Endodermal cell (in vitro differentiated cells): ENCODE results near the gene LILRB3. TPM values are rescaled to one million over a fixed set of nuclear protein-coding genes. Genes with fewer than 3 reads are reported as not detected.
"Not testable (repeated sequence)": the region's sequence is repeated elsewhere in the genome, so short reads cannot be mapped to it uniquely, and the experiment has no call there.

Source experiments
- DNase-seq: peaks from one replicate; pipeline ENCODE4 v3.0.0-alpha.2; 2017
- H3K27ac ChIP-seq: 2 replicates; pipeline ENCODE4 v1.5.1; 2013; ENCODE audit warnings: mild to moderate bottlenecking, low read depth, low read length, moderate library complexity
- H3K27me3 ChIP-seq: 2 replicates; pipeline ENCODE4 v1.6.1; 2013; ENCODE audit warnings: mild to moderate bottlenecking, low read length, moderate library complexity; ENCODE audit not compliant: insufficient read depth, control insufficient read depth, poor library complexity, severe bottlenecking
- H3K36me3 ChIP-seq: 2 replicates; pipeline ENCODE4 v1.7.0; 2013; ENCODE audit warnings: mild to moderate bottlenecking, low read length, moderate library complexity; ENCODE audit not compliant: control insufficient read depth, insufficient read depth
- H3K4me1 ChIP-seq: one replicate; pipeline ENCODE4 v1.7.0; 2013; ENCODE audit warnings: low read length; ENCODE audit not compliant: control insufficient read depth, insufficient read depth
- H3K4me3 ChIP-seq: 2 replicates; pipeline ENCODE4 v1.5.1; 2013; ENCODE audit warnings: mild to moderate bottlenecking, low read length, moderate library complexity
- H3K9ac ChIP-seq: 2 replicates; pipeline ENCODE4 v1.6.1; 2013; ENCODE audit warnings: mild to moderate bottlenecking, low read length, moderate library complexity; ENCODE audit not compliant: poor library complexity, severe bottlenecking; ENCODE audit errors: extremely low read depth
- H3K9me3 ChIP-seq: 2 replicates; pipeline ENCODE4 v1.6.1; 2013; ENCODE audit warnings: mild to moderate bottlenecking, low read length, moderate library complexity; ENCODE audit not compliant: control insufficient read depth
- H3K27ac Mint-ChIP-seq: 2 replicates; pipeline ENCODE4 v1.8.0; 2020; ENCODE audit warnings: mixed read lengths
- H3K27me3 Mint-ChIP-seq: 2 replicates; pipeline ENCODE4 v1.8.0; 2021; ENCODE audit warnings: mild to moderate bottlenecking, mixed read lengths; ENCODE audit not compliant: insufficient read depth
- H3K36me3 Mint-ChIP-seq: 2 replicates; pipeline ENCODE4 v1.8.0; 2020; ENCODE audit warnings: low read depth, mixed read lengths
- H3K4me1 Mint-ChIP-seq: 2 replicates; pipeline ENCODE4 v1.8.0; 2020; ENCODE audit warnings: mixed read lengths
- H3K4me3 Mint-ChIP-seq: 2 replicates; pipeline ENCODE4 v1.8.0; 2020; ENCODE audit warnings: mild to moderate bottlenecking, moderate library complexity, mixed read lengths
- H3K9me3 Mint-ChIP-seq: 2 replicates; pipeline ENCODE4 v1.8.0; 2020; ENCODE audit warnings: mild to moderate bottlenecking, mixed read lengths
- WGBS, 2 experiments: methylation state at CpG; one replicate each; pipeline versions ENCODE4 v1.1.5 to v1.1.7; 2013; ENCODE audit warnings: missing lambda C conversion rate in 2 of 2, mixed read lengths in 1 of 2; ENCODE audit not compliant: insufficient coverage in 1 of 2, insufficient read length in 1 of 2; 5-methylcytosine and 5-hydroxymethylcytosine counted together
- total RNA-seq, 2 donors: library from RNA; stranded (reverse); fragmentation: NEBNext Ultra II Directional in 1 of 2; extraction: Animal tissue kit (Norgen Biotek cat#: 25700) in 1 of 2; gene quantifications; 2 replicates in 1 of 2; 3 replicates in 1 of 2; pipeline ENCODE4 v1.2.1, GENCODE V29; 2021
- TF ChIP-seq, protein P1 (sequence below): fragments of 200-600 bp; sonication (generic); conservative IDR thresholded peaks from 2 replicates; pipeline ENCODE4 v1.5.0; 2021; ENCODE audit warnings: antibody characterized with exemption, mild to moderate bottlenecking

The LILRB3 gene
- total RNA-seq, 2 donors from 2014 or later = not detected

DNA sequence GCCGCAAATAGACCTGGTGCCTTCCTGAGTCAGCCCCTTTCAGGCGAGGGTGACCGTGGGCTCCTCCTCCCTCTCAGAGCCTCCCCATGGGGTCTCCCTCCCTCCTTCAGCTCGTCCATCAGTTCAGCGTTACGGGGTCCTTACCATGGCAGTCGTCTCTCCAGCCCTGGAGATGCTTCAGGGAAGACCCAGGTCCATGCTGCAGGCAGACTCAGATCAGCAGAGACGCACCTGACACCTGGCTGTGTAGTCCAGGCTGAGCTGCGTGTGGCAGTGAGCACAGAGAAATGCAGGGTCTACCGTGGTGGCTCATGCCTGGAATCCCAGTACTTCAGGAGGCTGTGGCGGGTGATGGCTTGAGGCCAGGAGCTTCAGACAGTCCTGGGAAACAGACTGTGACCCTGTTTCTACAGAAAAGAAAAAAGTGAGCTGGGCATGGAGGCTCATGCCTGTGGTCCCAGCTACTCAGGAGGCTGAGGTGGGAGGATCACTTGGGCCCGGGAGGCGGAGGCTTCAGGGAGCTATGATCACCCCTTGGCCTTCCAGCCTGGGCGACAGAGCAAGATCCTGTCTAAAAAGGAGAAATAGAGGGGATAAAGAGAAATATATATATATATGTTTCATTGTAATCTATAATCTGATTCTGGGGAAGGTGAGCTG, 600 bp upstream of the LILRB3 start:
- not testable (repeated sequence) for H3K27ac Mint-ChIP-seq, H3K36me3 ChIP-seq, H3K27ac ChIP-seq, H3K4me3 ChIP-seq, H3K4me3 Mint-ChIP-seq, H3K4me1 Mint-ChIP-seq, H3K9ac ChIP-seq, DNase-seq, H3K36me3 Mint-ChIP-seq, H3K4me1 ChIP-seq, H3K9me3 ChIP-seq, H3K27me3 ChIP-seq
- WGBS, 2 experiments = 51 to 80% methylated on average over 2 to 13 of the region's 14 CpGs
- H3K9me3 Mint-ChIP-seq = peaks cover 10% of the 10 kb centered on the region
- peaks cover 22% of the 10 kb centered on the region for H3K27me3 Mint-ChIP-seq

DNA sequence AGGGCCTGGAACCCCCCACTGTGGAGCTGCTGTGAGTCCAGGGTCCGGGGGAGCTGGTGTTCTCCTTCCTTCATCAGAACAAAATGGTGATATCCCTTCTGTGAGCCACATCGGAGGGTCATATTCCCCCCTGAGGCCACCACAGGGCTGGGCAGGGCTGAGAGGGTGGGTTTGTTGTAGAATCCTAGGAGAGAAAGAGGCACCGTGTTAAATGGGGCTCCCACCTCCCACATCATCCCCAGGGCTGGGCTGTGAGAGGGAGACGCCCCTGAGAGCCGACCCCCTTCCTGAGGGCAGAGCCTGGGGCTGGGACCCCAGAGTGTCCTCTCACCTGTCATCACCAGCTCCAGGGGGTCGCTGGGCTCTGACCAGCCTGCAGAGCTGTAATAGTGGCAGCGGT, 860 bp downstream of the LILRB3 start:
- H3K9me3 ChIP-seq, H3K36me3 ChIP-seq, H3K9ac ChIP-seq, H3K4me3 Mint-ChIP-seq, H3K27ac Mint-ChIP-seq, DNase-seq, H3K4me1 Mint-ChIP-seq, H3K27me3 ChIP-seq, H3K36me3 Mint-ChIP-seq, H3K4me1 ChIP-seq, H3K27ac ChIP-seq, H3K4me3 ChIP-seq, H3K9me3 Mint-ChIP-seq: not testable (repeated sequence)
- 100% methylated on average over 1 of the region's 7 CpGs; no CpG with 5 or more reads in 1 of the 2 experiments for WGBS, 2 experiments
- H3K27me3 Mint-ChIP-seq = peaks cover 17% of the 10 kb centered on the region

DNA sequence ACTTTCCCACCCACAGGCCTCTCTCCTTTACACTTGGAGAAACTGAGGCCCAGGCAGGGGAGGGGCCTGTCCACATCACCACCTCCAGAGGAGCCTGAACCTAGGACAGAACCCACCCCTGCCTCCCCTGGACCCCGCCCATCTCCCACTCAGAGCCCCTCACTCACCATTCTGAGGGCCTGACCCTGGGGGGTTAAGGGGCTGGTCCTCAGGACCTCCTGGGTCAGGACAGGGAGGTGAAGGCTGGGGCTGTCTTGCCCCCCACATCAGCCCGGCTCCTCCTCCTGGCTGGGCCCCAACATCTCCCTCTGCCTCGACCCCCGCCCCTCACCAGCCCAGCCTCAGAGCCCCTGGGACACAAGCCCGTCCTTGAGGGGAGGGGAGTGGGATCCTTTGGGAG, 3.1 kb downstream of the LILRB3 start:
- H3K36me3 Mint-ChIP-seq = peaks cover 10% of the 10 kb centered on the region
- H3K4me3 Mint-ChIP-seq, H3K4me1 ChIP-seq, H3K27ac Mint-ChIP-seq, H3K27me3 ChIP-seq, DNase-seq, H3K4me1 Mint-ChIP-seq, H3K36me3 ChIP-seq, H3K9me3 ChIP-seq, H3K27ac ChIP-seq, H3K4me3 ChIP-seq, H3K9ac ChIP-seq: not testable (repeated sequence)
- peaks cover 11% of the 10 kb centered on the region for H3K9me3 Mint-ChIP-seq
- WGBS, 2 experiments = 100% methylated on average over 2 of the region's 5 CpGs; no CpG with 5 or more reads in 1 of the 2 experiments
- H3K27me3 Mint-ChIP-seq = peaks cover 12% of the 10 kb centered on the region

DNA sequence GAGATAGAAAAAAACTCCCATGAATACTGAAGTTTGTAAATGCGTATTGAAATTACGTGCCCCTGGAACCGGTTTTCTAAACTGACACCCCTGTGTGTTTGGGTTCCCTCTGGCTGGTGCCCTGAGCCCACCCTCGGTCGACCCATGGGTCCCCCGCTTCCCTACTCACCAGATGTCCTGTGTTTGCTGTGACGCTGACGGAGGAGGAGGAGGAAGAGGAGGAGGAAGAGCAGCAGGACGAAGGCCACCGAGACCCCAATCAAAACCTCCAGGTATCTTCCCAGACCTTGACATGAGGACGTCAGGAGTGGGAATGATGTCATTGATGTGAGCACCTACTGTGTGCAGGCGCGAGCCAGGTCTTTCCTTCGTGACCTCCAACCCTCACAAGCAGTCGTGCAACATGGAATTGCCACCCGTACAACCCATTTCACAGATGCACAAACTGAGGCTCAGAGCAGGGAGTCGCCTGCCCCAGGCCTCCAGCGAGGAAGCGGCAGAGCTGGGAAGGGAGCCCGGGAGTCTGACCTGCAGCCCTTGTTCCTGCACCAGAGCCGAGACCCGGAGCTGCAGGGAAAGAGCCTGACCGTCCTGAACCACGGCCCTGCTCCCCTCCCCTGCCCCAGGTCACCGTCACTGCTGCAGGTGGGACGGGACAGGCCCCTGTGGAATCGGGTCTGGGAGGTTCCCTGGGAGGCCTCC, 3.7 kb downstream of the LILRB3 start:
- WGBS, 2 experiments = 90 to 96% methylated on average over 18 to 27 of the region's 27 CpGs
- Histone ChIP-seq H3K36me3 (no peaks in the 10 kb centered on the region), H3K9ac (no peak overlapping the region), H3K27ac (no peak overlapping the region), H3K9me3 (no peaks in the 10 kb centered on the region), H3K27me3 (no peaks in the 10 kb centered on the region), H3K4me1 (no peaks in the 10 kb centered on the region), H3K4me3 (no peak overlapping the region)
- Mint-ChIP-seq H3K27me3 (peaks cover 11% of the 10 kb centered on the region), H3K9me3 (peaks cover 11% of the 10 kb centered on the region), H3K36me3 (peaks cover 12% of the 10 kb centered on the region), H3K27ac (no peak overlapping the region), H3K4me3 (no peak overlapping the region), H3K4me1 (no peaks in the 10 kb centered on the region)
- TF ChIP-seq, protein P1, sequence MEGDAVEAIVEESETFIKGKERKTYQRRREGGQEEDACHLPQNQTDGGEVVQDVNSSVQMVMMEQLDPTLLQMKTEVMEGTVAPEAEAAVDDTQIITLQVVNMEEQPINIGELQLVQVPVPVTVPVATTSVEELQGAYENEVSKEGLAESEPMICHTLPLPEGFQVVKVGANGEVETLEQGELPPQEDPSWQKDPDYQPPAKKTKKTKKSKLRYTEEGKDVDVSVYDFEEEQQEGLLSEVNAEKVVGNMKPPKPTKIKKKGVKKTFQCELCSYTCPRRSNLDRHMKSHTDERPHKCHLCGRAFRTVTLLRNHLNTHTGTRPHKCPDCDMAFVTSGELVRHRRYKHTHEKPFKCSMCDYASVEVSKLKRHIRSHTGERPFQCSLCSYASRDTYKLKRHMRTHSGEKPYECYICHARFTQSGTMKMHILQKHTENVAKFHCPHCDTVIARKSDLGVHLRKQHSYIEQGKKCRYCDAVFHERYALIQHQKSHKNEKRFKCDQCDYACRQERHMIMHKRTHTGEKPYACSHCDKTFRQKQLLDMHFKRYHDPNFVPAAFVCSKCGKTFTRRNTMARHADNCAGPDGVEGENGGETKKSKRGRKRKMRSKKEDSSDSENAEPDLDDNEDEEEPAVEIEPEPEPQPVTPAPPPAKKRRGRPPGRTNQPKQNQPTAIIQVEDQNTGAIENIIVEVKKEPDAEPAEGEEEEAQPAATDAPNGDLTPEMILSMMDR = no peak
- DNase-seq = no peak
